Measurements from ENCODE around the gene NT5C2. TPM values are rescaled to one million over a fixed set of nuclear protein-coding genes. Genes with fewer than 3 reads are reported as not detected.

The NT5C2 gene
- total and polyA plus RNA-seq, 2 of the 8 experiments (the other 6 are each of a cell fraction or from before 2014, with no cell fraction given), result 35.2 to 106 TPM

DNA sequence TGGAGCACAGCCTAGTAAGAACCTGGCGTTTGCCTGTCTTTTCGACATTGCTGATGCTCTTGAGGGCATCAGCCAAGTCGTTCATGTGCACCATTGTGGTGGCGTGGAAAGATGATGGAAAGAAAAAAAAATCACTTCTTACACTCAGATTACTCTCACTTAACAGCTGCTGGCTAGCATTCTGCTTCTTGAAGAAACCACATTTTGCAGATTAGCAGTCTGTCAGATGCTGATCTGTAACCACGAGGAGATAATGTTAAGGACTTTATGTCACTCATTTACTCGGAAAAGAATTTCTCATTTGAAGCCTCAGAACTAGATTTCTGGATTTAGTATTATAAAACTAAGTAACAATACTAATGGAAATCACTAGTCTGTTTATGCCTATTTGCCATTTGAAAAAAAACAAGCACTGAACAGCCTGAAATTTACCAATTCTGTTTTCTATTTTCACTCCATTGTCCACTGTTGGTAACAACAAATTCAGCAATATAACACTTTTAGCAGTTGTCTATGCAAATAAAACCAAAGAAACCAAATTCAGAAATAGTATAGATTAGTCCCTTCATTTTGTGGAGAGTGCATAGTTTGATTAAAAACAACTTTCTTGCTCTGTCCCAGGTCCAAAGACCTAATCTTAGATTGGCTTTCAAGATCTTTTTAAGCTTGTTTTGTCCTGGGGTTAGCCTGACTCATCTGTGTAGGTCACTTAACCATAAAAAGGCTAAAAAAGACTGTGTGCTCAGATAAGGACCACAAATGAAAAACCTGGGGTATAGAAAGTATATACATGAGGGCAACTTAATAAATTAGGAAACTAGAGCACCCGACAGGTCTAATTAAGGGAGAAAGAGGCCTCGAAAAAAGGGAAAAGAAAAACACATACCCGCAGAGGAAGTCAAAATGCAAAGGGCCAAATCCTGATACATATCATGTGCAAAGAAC lies 67.5 kb downstream of the NT5C2 start:
- no peak for DNase-seq (ENCODE audit: low read depth in 1 of 2, low spot score in 2 of 2)
- ChIA-PET CTCF (ENCODE audit: partially characterized antibody) (interaction anchor here (1.1 kb wide), 2 partner anchors 113 to 118 kb away, joined by 4 to 5 read pairs; no protein-coding TSS in a partner anchor), POLR2A (ENCODE audit: partially characterized antibody) (no interaction called here)
- no peak overlapping the region for H3K4me2 ChIP-seq (ENCODE audit: insufficient read depth in 1 of 2, low read depth in 2 of 2, low read length in 2 of 2)
- H3K27ac ChIP-seq (ENCODE audit: low read depth, low read length), result no peak overlapping the region
- no peaks in the 10 kb centered on the region; the same call in 1 of the 2 replicates for H3K23me2 ChIP-seq (ENCODE audit: low read depth, low read length)
- H2BK12ac ChIP-seq (ENCODE audit: low read depth, low read length), result no peak overlapping the region
- no peaks in the 10 kb centered on the region for H3K79me1 ChIP-seq (ENCODE audit: low read depth, low read length)
- H4K20me1 ChIP-seq (replicated peaks in 1 of 2; ENCODE audit: control insufficient read depth in 1 of 2, insufficient read depth in 2 of 2, low read length in 2 of 2), result no peaks in the 10 kb centered on the region
- H2BK15ac ChIP-seq (ENCODE audit: low read length), result no peak overlapping the region
- H3K36me3 ChIP-seq (ENCODE audit: control insufficient read depth in 2 of 4, insufficient read depth in 4 of 4, low read length in 3 of 4), result no peaks in the 10 kb centered on the region; a peak in 2 of 8 replicates
- no peak overlapping the region for H3K18ac ChIP-seq (ENCODE audit: extremely low read depth, low read length)
- no peak overlapping the region for H2BK5ac ChIP-seq (ENCODE audit: low read depth, low read length)
- no peak overlapping the region for H3K56ac ChIP-seq (replicated peaks; ENCODE audit: insufficient read length, low read depth, low read length)
- no peaks in the 10 kb centered on the region for H3K79me2 ChIP-seq (ENCODE audit: control insufficient read depth in 1 of 2, insufficient read depth in 2 of 2, low read length in 2 of 2)
- no peaks in the 10 kb centered on the region; a peak in 1 of 4 replicates for H3K9me3 ChIP-seq (ENCODE audit: insufficient read depth in 2 of 2, low read depth in 1 of 2, low read length in 1 of 2)
- no peak overlapping the region for H4K8ac ChIP-seq (ENCODE audit: extremely low read depth, insufficient read depth, low read length)
- no peak overlapping the region for H3K9ac ChIP-seq (replicated peaks in 1 of 4; ENCODE audit: extremely low read depth in 1 of 4, low read depth in 3 of 4, low read length in 3 of 4)
- H3K4ac ChIP-seq (replicated peaks; ENCODE audit: insufficient read length, low read depth, low read length), result no peak overlapping the region
- no peaks in the 10 kb centered on the region for H3K4me1 ChIP-seq (replicated peaks in 1 of 4; ENCODE audit: control insufficient read depth in 3 of 4, insufficient read depth in 4 of 4, low read length in 3 of 4)
- H4K5ac ChIP-seq (ENCODE audit: insufficient read length, low read depth, low read length), result no peak overlapping the region
- H3K27me3 ChIP-seq (replicated peaks in 1 of 4; ENCODE audit: control insufficient read depth in 3 of 4, extremely low read depth in 1 of 4, insufficient read depth in 3 of 4, low read length in 3 of 4), result no peaks in the 10 kb centered on the region
- H2BK120ac ChIP-seq (replicated peaks; ENCODE audit: low read depth, low read length), result no peak overlapping the region
- no peak overlapping the region for H2AFZ ChIP-seq (ENCODE audit: low read length)
- WGBS, 2 experiments (ENCODE audit: extremely low coverage in 1 of 2, insufficient coverage in 1 of 2, insufficient read length in 1 of 2, insufficient replicate concordance in 2 of 2, low coverage in 1 of 2, low lambda C conversion rate in 2 of 2, missing lambda C conversion rate in 1 of 2), result 89% methylated on average over 9 of the region's 9 CpGs; no CpG with 5 or more reads in 1 of the 2 experiments
- H3K4me3 ChIP-seq (ENCODE audit: extremely low read depth in 1 of 4, insufficient read depth in 2 of 4, low read depth in 3 of 4, low read length in 4 of 4), result no peak overlapping the region
- no peak overlapping the region for H3K14ac ChIP-seq (ENCODE audit: insufficient read length)
- FAIRE-seq, result no peak
- no peak overlapping the region for H2BK20ac ChIP-seq (ENCODE audit: low read length)
- no peak overlapping the region for H3K23ac ChIP-seq (ENCODE audit: insufficient read length)
- no peak overlapping the region for H4K91ac ChIP-seq (replicated peaks; ENCODE audit: insufficient read length, low read length)
- no peak overlapping the region for H2AK5ac ChIP-seq (ENCODE audit: low read depth, low read length)
- TF ChIP-seq, protein P1, sequence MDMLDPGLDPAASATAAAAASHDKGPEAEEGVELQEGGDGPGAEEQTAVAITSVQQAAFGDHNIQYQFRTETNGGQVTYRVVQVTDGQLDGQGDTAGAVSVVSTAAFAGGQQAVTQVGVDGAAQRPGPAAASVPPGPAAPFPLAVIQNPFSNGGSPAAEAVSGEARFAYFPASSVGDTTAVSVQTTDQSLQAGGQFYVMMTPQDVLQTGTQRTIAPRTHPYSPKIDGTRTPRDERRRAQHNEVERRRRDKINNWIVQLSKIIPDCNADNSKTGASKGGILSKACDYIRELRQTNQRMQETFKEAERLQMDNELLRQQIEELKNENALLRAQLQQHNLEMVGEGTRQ (IDR thresholded peaks at IDR 0.05; ENCODE audit: low read length), result no peak
- TF ChIP-seq SP4 (IDR thresholded peaks at IDR 0.05; ENCODE audit: low read length) (no peak), POLR2A (IDR thresholded peaks at IDR 0.05; ENCODE audit: control extremely low read depth in 1 of 2, low read depth in 2 of 2, low read length in 2 of 2) (no peak), POLR2AphosphoS5 (IDR thresholded peaks at IDR 0.05; ENCODE audit: low read depth, low read length) (no peak), JUND (IDR thresholded peaks at IDR 0.05; ENCODE audit: low read length) (no peak), SRF (IDR thresholded peaks at IDR 0.05; ENCODE audit: low read depth, low read length) (no peak), SP1 (IDR thresholded peaks at IDR 0.05; ENCODE audit: low read depth, low read length) (no peak)
- TF ChIP-seq, protein P2, sequence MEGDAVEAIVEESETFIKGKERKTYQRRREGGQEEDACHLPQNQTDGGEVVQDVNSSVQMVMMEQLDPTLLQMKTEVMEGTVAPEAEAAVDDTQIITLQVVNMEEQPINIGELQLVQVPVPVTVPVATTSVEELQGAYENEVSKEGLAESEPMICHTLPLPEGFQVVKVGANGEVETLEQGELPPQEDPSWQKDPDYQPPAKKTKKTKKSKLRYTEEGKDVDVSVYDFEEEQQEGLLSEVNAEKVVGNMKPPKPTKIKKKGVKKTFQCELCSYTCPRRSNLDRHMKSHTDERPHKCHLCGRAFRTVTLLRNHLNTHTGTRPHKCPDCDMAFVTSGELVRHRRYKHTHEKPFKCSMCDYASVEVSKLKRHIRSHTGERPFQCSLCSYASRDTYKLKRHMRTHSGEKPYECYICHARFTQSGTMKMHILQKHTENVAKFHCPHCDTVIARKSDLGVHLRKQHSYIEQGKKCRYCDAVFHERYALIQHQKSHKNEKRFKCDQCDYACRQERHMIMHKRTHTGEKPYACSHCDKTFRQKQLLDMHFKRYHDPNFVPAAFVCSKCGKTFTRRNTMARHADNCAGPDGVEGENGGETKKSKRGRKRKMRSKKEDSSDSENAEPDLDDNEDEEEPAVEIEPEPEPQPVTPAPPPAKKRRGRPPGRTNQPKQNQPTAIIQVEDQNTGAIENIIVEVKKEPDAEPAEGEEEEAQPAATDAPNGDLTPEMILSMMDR (IDR thresholded peaks at IDR 0.05; ENCODE audit: control extremely low read depth in 1 of 3, insufficient read depth in 1 of 3, low read depth in 1 of 3, low read length in 3 of 3), result no peak
